ENCODE data around the gene GJA1. TPM values are rescaled to one million over a fixed set of nuclear protein-coding genes. Genes with fewer than 3 reads are reported as not detected.

Gene GJA1
- total and polyA plus RNA-seq, 4 experiments from 2014 or later, result not detected

DNA sequence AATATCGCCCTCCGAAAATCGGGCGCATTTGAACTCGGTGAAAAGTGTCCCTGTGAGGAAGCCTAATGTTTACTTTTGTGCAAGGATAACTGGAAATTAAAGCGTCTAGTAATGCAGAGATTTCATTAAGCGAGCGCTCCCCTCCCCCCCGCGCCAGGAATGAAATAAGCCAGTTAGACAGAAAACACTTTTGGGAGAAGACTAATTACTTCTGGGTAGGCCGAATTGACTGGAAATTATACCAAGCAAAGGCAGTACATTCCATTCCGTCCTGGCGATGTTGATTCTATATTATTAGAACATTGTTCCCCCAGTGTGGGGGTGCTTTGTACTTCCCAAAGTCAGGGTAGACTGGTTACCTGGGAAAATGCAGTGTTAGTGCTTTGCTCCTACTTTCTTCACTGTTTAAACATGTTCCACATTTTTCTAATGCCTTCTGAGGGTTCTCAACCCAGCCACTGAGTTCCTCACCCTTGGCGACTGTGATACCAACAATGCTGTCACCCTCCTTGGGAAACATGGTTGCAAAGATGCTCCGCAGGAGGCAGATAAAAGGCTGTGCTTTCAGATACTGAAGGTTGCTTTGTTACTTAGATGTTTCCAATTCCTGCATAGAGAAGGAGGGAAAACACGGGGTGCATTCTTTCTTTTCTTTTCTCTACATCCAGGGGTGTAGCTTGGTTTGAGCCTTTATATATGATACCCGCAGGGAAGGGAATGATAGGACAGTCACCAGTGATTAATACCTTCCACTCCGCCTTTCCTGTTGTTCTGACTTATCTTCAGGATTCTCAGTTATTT, 2.6 kb downstream of the GJA1 start:
- H3K27ac Mint-ChIP-seq, result no peak overlapping the region
- peaks cover 26% of the 10 kb centered on the region for H3K27me3 ChIP-seq (ENCODE audit: insufficient read depth, low read length)
- peaks cover 24 to 35% of the 10 kb centered on the region in 2 donors for H3K27me3 Mint-ChIP-seq
- ChIA-PET CTCF (ENCODE audit: partially characterized antibody) (no interaction called here), POLR2A (ENCODE audit: partially characterized antibody) (no interaction called here)
- H3K27ac ChIP-seq (ENCODE audit: low read depth, low read length), result no peak overlapping the region
- peak overlapping the region; percentile 69 to 84 (median 82) for H3K4me3 Mint-ChIP-seq
- H3K4me1 Mint-ChIP-seq, result peaks cover 10 to 23% (median 20%) of the 10 kb centered on the region in 4 donors
- no peaks in the 10 kb centered on the region for H3K36me3 Mint-ChIP-seq
- no peaks in the 10 kb centered on the region for H3K36me3 ChIP-seq (ENCODE audit: insufficient read depth, low read length)
- no peaks in the 10 kb centered on the region for H3K9me3 ChIP-seq (ENCODE audit: control insufficient read depth in 1 of 2, low read length in 2 of 2)
- peaks cover 23% of the 10 kb centered on the region for H3K4me1 ChIP-seq (ENCODE audit: insufficient read depth, low read length)
- DNase-seq, result no peak
- peak overlapping the region in 1 of 2 donors; percentile 13 for H3K4me3 ChIP-seq (ENCODE audit: low read length in 2 of 2)
- intact Hi-C loops (cut with micrococcal nuclease), result no loop called here
- H3K9me3 Mint-ChIP-seq, result no peaks in the 10 kb centered on the region

DNA sequence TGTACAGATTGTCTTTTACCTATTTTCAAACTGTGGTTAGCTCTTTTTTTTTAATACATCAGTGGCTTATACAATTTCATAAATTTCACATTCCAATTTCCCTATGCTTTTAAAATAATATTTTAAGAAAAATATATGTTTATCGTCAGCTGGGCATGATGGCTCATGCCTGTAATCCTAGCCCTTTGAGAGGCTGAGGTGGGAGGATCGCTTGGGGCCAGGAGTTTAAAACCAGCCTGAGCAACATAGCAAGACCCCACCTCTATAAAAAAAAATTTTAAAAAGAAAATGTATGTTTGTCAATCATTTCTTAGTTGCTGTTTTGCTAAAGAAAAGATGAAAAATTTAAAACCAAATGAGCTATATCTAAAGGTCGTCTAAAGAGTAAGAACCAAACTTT, 3.4 kb downstream of the GJA1 start:
- POLR2A ChIA-PET (ENCODE audit: partially characterized antibody), result no interaction called here
- Mint-ChIP-seq H3K36me3 (no peaks in the 10 kb centered on the region), H3K27me3 (peaks cover 24 to 35% of the 10 kb centered on the region in 2 donors), H3K4me3 (no peak overlapping the region), H3K27ac (no peak overlapping the region), H3K4me1 (peaks cover 10 to 23% (median 20%) of the 10 kb centered on the region in 4 donors), H3K9me3 (no peaks in the 10 kb centered on the region)
- CTCF ChIA-PET (ENCODE audit: partially characterized antibody), result no interaction called here
- peaks cover 26% of the 10 kb centered on the region for H3K27me3 ChIP-seq (ENCODE audit: insufficient read depth, low read length)
- H3K4me1 ChIP-seq (ENCODE audit: insufficient read depth, low read length), result peaks cover 23% of the 10 kb centered on the region
- intact Hi-C loops (cut with micrococcal nuclease), result no loop called here
- no peaks in the 10 kb centered on the region for H3K36me3 ChIP-seq (ENCODE audit: insufficient read depth, low read length)
- DNase-seq, result no peak
- no peak overlapping the region for H3K4me3 ChIP-seq (ENCODE audit: low read length in 2 of 2)
- no peaks in the 10 kb centered on the region for H3K9me3 ChIP-seq (ENCODE audit: control insufficient read depth in 1 of 2, low read length in 2 of 2)
- H3K27ac ChIP-seq (ENCODE audit: low read depth, low read length), result no peak overlapping the region

DNA sequence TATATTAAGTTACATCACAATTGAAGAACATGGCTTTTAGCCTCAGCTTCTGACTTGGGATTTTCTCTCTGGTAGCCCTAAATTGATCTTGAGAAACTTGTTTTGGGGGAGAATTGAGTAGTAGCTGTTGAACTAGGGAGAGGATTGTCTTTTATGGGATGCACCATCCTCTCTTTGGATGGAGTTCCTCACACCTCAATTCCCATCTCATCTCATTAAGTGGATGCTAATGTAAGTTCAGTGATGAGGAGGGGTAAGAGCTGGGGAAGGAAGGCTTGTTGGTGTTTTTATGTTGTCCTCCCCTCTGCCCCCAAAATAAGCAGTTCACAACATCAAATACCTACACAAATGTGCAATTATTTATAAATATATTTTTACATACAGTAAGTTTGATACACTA, 4.0 kb downstream of the GJA1 start:
- ChIA-PET POLR2A (ENCODE audit: partially characterized antibody) (no interaction called here), CTCF (ENCODE audit: partially characterized antibody) (no interaction called here)
- Mint-ChIP-seq H3K27ac (no peak overlapping the region), H3K36me3 (no peaks in the 10 kb centered on the region), H3K27me3 (peaks cover 26 to 35% of the 10 kb centered on the region in 2 donors), H3K4me1 (peaks cover 10 to 23% (median 20%) of the 10 kb centered on the region in 4 donors), H3K4me3 (no peak overlapping the region), H3K9me3 (no peaks in the 10 kb centered on the region)
- Histone ChIP-seq H3K27me3 (ENCODE audit: insufficient read depth, low read length) (peaks cover 26% of the 10 kb centered on the region), H3K4me3 (ENCODE audit: low read length in 2 of 2) (no peak overlapping the region), H3K36me3 (ENCODE audit: insufficient read depth, low read length) (no peaks in the 10 kb centered on the region), H3K9me3 (ENCODE audit: control insufficient read depth in 1 of 2, low read length in 2 of 2) (no peaks in the 10 kb centered on the region), H3K27ac (ENCODE audit: low read depth, low read length) (no peak overlapping the region), H3K4me1 (ENCODE audit: insufficient read depth, low read length) (peaks cover 23% of the 10 kb centered on the region)
- intact Hi-C loops (cut with micrococcal nuclease), result no loop called here
- no peak for DNase-seq

DNA sequence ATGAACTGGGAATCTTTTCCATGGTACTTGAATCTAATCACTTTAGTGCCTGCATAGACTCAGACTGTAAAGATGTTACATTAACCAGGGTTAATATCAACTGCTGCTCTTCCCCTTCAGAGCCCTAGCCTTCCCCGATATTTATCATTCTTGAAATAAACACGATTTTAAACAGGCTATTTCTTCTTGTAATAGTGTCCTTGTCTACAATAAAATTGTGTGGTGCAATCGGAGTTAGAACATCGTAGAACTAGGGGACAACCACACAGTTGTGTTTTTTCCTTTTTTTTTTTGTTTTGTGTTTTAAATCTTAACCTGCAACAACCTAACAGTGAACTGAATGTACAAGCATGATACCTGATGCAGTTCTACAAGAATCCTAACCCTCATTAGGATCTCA, 4.5 kb downstream of the GJA1 start:
- Histone ChIP-seq H3K4me1 (ENCODE audit: insufficient read depth, low read length) (peaks cover 23% of the 10 kb centered on the region), H3K4me3 (ENCODE audit: low read length in 2 of 2) (no peak overlapping the region), H3K27me3 (ENCODE audit: insufficient read depth, low read length) (peaks cover 26% of the 10 kb centered on the region), H3K36me3 (ENCODE audit: insufficient read depth, low read length) (no peaks in the 10 kb centered on the region), H3K9me3 (ENCODE audit: control insufficient read depth in 1 of 2, low read length in 2 of 2) (no peaks in the 10 kb centered on the region), H3K27ac (ENCODE audit: low read depth, low read length) (no peak overlapping the region)
- no peak for DNase-seq
- no peak overlapping the region for H3K4me3 Mint-ChIP-seq
- H3K9me3 Mint-ChIP-seq, result no peaks in the 10 kb centered on the region
- H3K4me1 Mint-ChIP-seq, result peaks cover 10 to 23% (median 20%) of the 10 kb centered on the region in 4 donors
- no peaks in the 10 kb centered on the region for H3K36me3 Mint-ChIP-seq
- CTCF ChIA-PET (ENCODE audit: partially characterized antibody), result no interaction called here
- POLR2A ChIA-PET (ENCODE audit: partially characterized antibody), result no interaction called here
- intact Hi-C loops (cut with micrococcal nuclease), result no loop called here
- H3K27ac Mint-ChIP-seq, result no peak overlapping the region
- H3K27me3 Mint-ChIP-seq, result peaks cover 25 to 35% of the 10 kb centered on the region in 2 donors

DNA sequence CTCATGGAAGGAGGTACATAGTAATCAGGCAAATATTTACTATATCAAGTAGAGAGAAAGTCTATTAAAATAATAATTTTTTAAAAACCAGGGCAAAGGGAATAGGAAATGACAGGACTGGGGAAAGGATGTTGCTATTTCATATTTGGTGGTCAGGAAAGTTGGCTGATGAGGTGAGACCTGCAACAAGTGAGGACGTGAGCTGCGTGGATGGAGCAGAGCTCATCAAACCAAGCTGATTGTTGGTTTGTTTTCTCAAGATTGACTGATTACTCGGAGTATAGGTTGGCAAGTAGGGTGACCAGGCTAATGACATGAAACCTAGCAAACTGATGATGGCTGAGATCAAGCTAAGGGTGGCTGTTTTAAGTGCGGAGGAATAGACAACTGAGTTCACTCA, 6.0 kb downstream of the GJA1 start:
- DNase-seq, result no peak
- CTCF ChIA-PET (ENCODE audit: partially characterized antibody), result no interaction called here
- POLR2A ChIA-PET (ENCODE audit: partially characterized antibody), result no interaction called here
- Mint-ChIP-seq H3K27me3 (peaks cover 23 to 26% of the 10 kb centered on the region in 2 donors), H3K4me3 (no peak overlapping the region), H3K9me3 (no peaks in the 10 kb centered on the region), H3K36me3 (no peaks in the 10 kb centered on the region), H3K27ac (no peak overlapping the region), H3K4me1 (peaks cover 7 to 19% (median 17%) of the 10 kb centered on the region in 4 donors)
- Histone ChIP-seq H3K27ac (ENCODE audit: low read depth, low read length) (no peak overlapping the region), H3K27me3 (ENCODE audit: insufficient read depth, low read length) (peaks cover 21% of the 10 kb centered on the region), H3K4me3 (ENCODE audit: low read length in 2 of 2) (no peak overlapping the region), H3K9me3 (ENCODE audit: control insufficient read depth in 1 of 2, low read length in 2 of 2) (no peaks in the 10 kb centered on the region), H3K36me3 (ENCODE audit: insufficient read depth, low read length) (no peaks in the 10 kb centered on the region), H3K4me1 (ENCODE audit: insufficient read depth, low read length) (peaks cover 19% of the 10 kb centered on the region)
- intact Hi-C loops (cut with micrococcal nuclease), result no loop called here

DNA sequence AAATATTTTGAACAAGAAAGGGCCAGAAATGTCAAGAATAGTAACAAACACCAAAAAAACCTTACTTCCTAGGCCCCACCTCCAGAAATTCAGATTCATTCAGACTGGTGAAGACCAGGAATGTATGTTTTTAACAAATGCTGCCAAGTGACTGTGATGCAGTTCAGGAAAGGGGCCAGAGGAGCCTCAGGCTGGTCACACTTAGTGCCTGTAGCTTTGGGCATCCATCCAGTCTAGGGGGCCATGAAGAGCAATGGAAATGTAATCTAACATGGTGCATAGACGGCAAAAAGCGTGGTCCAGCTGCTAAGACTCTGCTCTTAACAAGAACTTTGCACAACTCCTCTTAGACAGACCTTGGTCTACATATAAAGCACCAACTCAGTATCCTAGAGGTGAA, 7.1 kb downstream of the GJA1 start:
- DNase-seq, result no peak
- peaks cover 18 to 21% of the 10 kb centered on the region in 2 donors for H3K27me3 Mint-ChIP-seq
- no peaks in the 10 kb centered on the region for H3K9me3 Mint-ChIP-seq
- CTCF ChIA-PET (ENCODE audit: partially characterized antibody), result no interaction called here
- Histone ChIP-seq H3K27ac (ENCODE audit: low read depth, low read length) (no peak overlapping the region), H3K4me3 (ENCODE audit: low read length in 2 of 2) (no peak overlapping the region), H3K36me3 (ENCODE audit: insufficient read depth, low read length) (no peaks in the 10 kb centered on the region), H3K9me3 (ENCODE audit: control insufficient read depth in 1 of 2, low read length in 2 of 2) (no peaks in the 10 kb centered on the region), H3K27me3 (ENCODE audit: insufficient read depth, low read length) (peaks cover 13% of the 10 kb centered on the region), H3K4me1 (ENCODE audit: insufficient read depth, low read length) (peaks cover 8% of the 10 kb centered on the region)
- no peaks in the 10 kb centered on the region for H3K36me3 Mint-ChIP-seq
- H3K4me3 Mint-ChIP-seq, result no peak overlapping the region
- H3K4me1 Mint-ChIP-seq, result peaks cover 2 to 8% (median 7%) of the 10 kb centered on the region in 4 donors
- POLR2A ChIA-PET (ENCODE audit: partially characterized antibody), result no interaction called here
- H3K27ac Mint-ChIP-seq, result no peak overlapping the region
- intact Hi-C loops (cut with micrococcal nuclease), result no loop called here

DNA sequence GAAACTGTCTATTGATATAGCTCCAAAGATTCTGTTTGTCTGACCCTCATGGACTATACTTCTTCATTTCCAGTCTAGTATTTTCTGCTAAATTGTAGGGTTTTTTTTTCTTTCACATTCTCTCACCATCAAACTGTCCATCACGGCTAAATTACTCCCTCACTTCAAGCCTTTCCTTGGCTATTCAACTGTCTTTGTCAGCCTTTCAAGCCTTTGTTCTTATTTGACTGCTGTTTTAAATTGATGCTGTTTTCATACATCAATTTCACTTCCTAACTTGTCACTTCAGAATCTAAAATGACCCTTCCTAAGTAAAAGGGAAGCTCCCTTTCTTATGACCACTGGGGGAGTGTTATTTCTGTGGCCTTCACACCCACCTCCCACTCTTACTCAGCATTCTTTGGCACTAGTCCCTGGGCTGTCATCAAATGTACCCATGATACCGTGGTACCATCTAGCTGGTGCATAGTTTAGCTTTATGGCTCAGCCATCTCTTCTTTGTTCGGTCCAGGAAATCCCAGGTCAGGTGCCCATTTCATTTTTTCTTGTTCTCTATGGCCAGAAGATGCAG, 8.6 kb downstream of the GJA1 start:
- Mint-ChIP-seq H3K27me3 (peaks cover 11 to 15% of the 10 kb centered on the region in 2 donors), H3K9me3 (no peaks in the 10 kb centered on the region), H3K4me1 (no peaks in the 10 kb centered on the region), H3K4me3 (no peak overlapping the region), H3K36me3 (no peaks in the 10 kb centered on the region), H3K27ac (peak overlapping the region in 1 of 7 donors; percentile 11)
- no peak overlapping the region for H3K27ac ChIP-seq (ENCODE audit: low read depth, low read length)
- intact Hi-C loops (cut with micrococcal nuclease), result no loop called here
- no peaks in the 10 kb centered on the region for H3K9me3 ChIP-seq (ENCODE audit: control insufficient read depth in 1 of 2, low read length in 2 of 2)
- H3K27me3 ChIP-seq (ENCODE audit: insufficient read depth, low read length), result peaks cover 5% of the 10 kb centered on the region
- DNase-seq, result no peak
- ChIA-PET POLR2A (ENCODE audit: partially characterized antibody) (no interaction called here), CTCF (ENCODE audit: partially characterized antibody) (interaction anchor here (1.0 kb wide), 1 partner anchor 8 kb away, joined by 3 read pairs; no protein-coding TSS in a partner anchor)
- H3K4me3 ChIP-seq (ENCODE audit: low read length in 2 of 2), result no peak overlapping the region
- H3K36me3 ChIP-seq (ENCODE audit: insufficient read depth, low read length), result no peaks in the 10 kb centered on the region
- no peaks in the 10 kb centered on the region for H3K4me1 ChIP-seq (ENCODE audit: insufficient read depth, low read length)

Measured in CD4-positive, alpha-beta memory T cell (primary cell).